HepG2 (cell line): ENCODE results near the gene FRMD8. TPM values are rescaled to one million over a fixed set of nuclear protein-coding genes. Genes with fewer than 3 reads are reported as not detected.

ENCODE experiments used
- DPF2 ChIP-seq: sonication (generic); formaldehyde crosslinking; IDR thresholded peaks from 2 replicates; pipeline ENCODE4 v1.4.0; 2020; ENCODE audit warnings: mild to moderate bottlenecking, low read depth, missing genetic modification reagents, borderline replicate concordance
- MYNN ChIP-seq: sonication (generic); formaldehyde crosslinking; IDR thresholded peaks from 2 replicates; pipeline ENCODE4 v1.4.0; 2020; ENCODE audit warnings: mild to moderate bottlenecking, low read depth, missing genetic modification reagents
- POLR2AphosphoS5 ChIP-seq: IDR thresholded peaks from 2 replicates; pipeline ENCODE4 v1.6.1; 2012; ENCODE audit warnings: low read depth, low read length
- SALL2 ChIP-seq: sonication (generic); formaldehyde crosslinking; IDR thresholded peaks from 2 replicates; pipeline ENCODE4 v1.8.1; 2023; ENCODE audit warnings: mild to moderate bottlenecking, missing genetic modification reagents, inconsistent platforms
- SMARCC2 ChIP-seq: fragments of 450-650 bp; IDR thresholded peaks from 2 replicates; pipeline ENCODE4 v1.6.1; 2017; ENCODE audit warnings: antibody characterized with exemption, mild to moderate bottlenecking
- SPEN ChIP-seq: sonication (generic); formaldehyde crosslinking; IDR thresholded peaks from 2 replicates; pipeline ENCODE4 v1.5.1; 2020; ENCODE audit warnings: low read depth, mild to moderate bottlenecking, missing genetic modification reagents
- ZMYM4 ChIP-seq: sonication (generic); formaldehyde crosslinking; IDR thresholded peaks from 2 replicates; pipeline ENCODE4 v1.8.1; 2023; ENCODE audit warnings: mild to moderate bottlenecking, missing genetic modification reagents
- ZNF205 ChIP-seq: IDR thresholded peaks from 2 replicates; pipeline ENCODE4 v1.6.1; 2018; ENCODE audit warnings: missing biosample characterization, missing genetic modification reagents
- ZNF264 ChIP-seq: sonication (generic); formaldehyde crosslinking; IDR thresholded peaks from 2 replicates; pipeline ENCODE4 v1.4.0; 2020; ENCODE audit warnings: missing genetic modification reagents
- ZNF460 ChIP-seq: sonication (generic); formaldehyde crosslinking; IDR thresholded peaks from 2 replicates; pipeline ENCODE4 v1.5.1; 2020; ENCODE audit warnings: missing genetic modification reagents, mild to moderate bottlenecking, borderline replicate concordance
- ZNF891 ChIP-seq: sonication (generic); formaldehyde crosslinking; IDR thresholded peaks from 2 replicates; pipeline ENCODE4 v1.5.0; 2020; ENCODE audit warnings: mild to moderate bottlenecking, missing genetic modification reagents
- polyA plus RNA-seq, 8 experiments: library from polyadenylated mRNA; depleted of rRNA in 3 of 8; stranded (reverse) in 7 of 8; unstranded in 1 of 8; fragments of >200 nt; fragmentation: Illumina TruSeq in 4 of 8; extraction: Trizol in 4 of 8; gene quantifications; 2 replicates each; pipeline versions ENCODE4 v1.2.1 to v1.2.3, GENCODE V29; 2011 to 2016; ENCODE audit warnings: low read depth in 4 of 8, missing spikeins in 1 of 8, mixed read lengths in 1 of 8; ENCODE audit not compliant: insufficient read depth in 1 of 8
- total RNA-seq, 5 experiments: library from RNA; depleted of rRNA; stranded (reverse); fragments of >200 nt; fragmentation: Illumina TruSeq; extraction: Trizol; gene quantifications; 2 replicates each; pipeline ENCODE4 v1.2.3, GENCODE V29; 2016; ENCODE audit warnings: low read depth in 1 of 5
- TF ChIP-seq, protein P1 (sequence below): sonication (generic); formaldehyde crosslinking; IDR thresholded peaks from 2 replicates; pipeline ENCODE4 v1.5.0; 2020; ENCODE audit warnings: mild to moderate bottlenecking, missing genetic modification reagents, borderline replicate concordance
- TF ChIP-seq, protein P2 (sequence below): sonication (generic); formaldehyde crosslinking; IDR thresholded peaks from 2 replicates; pipeline ENCODE4 v1.8.1; 2023; ENCODE audit warnings: mild to moderate bottlenecking, moderate library complexity, missing genetic modification reagents
- TF ChIP-seq, protein P3 (sequence below): sonication (generic); formaldehyde crosslinking; IDR thresholded peaks from 2 replicates; pipeline ENCODE4 v1.5.0; 2020; ENCODE audit warnings: missing genetic modification reagents
- TF ChIP-seq, protein P4 (sequence below): sonication (generic); formaldehyde crosslinking; IDR thresholded peaks from 2 replicates; pipeline ENCODE4 v1.8.1; 2022; ENCODE audit warnings: mild to moderate bottlenecking, missing genetic modification reagents

Gene FRMD8
- total and polyA plus RNA-seq, 2 of the 13 experiments (the other 11 are each of a cell fraction or from before 2014, with no cell fraction given) = 5.8 to 20.6 TPM

DNA sequence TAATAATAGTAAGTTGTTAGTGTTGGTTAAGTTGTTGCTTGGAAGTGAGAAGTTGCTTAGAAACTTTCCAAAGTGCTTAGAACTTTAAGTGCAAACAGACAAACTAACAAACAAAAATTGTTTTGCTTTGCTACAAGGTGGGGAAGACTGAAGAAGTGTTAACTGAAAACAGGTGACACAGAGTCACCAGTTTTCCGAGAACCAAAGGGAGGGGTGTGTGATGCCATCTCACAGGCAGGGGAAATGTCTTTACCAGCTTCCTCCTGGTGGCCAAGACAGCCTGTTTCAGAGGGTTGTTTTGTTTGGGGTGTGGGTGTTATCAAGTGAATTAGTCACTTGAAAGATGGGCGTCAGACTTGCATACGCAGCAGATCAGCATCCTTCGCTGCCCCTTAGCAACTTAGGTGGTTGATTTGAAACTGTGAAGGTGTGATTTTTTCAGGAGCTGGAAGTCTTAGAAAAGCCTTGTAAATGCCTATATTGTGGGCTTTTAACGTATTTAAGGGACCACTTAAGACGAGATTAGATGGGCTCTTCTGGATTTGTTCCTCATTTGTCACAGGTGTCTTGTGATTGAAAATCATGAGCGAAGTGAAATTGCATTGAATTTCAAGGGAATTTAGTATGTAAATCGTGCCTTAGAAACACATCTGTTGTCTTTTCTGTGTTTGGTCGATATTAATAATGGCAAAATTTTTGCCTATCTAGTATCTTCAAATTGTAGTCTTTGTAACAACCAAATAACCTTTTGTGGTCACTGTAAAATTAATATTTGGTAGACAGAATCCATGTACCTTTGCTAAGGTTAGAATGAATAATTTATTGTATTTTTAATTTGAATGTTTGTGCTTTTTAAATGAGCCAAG, 38.9 kb downstream of the FRMD8 start (continued):
- TF ChIP-seq, protein P1, sequence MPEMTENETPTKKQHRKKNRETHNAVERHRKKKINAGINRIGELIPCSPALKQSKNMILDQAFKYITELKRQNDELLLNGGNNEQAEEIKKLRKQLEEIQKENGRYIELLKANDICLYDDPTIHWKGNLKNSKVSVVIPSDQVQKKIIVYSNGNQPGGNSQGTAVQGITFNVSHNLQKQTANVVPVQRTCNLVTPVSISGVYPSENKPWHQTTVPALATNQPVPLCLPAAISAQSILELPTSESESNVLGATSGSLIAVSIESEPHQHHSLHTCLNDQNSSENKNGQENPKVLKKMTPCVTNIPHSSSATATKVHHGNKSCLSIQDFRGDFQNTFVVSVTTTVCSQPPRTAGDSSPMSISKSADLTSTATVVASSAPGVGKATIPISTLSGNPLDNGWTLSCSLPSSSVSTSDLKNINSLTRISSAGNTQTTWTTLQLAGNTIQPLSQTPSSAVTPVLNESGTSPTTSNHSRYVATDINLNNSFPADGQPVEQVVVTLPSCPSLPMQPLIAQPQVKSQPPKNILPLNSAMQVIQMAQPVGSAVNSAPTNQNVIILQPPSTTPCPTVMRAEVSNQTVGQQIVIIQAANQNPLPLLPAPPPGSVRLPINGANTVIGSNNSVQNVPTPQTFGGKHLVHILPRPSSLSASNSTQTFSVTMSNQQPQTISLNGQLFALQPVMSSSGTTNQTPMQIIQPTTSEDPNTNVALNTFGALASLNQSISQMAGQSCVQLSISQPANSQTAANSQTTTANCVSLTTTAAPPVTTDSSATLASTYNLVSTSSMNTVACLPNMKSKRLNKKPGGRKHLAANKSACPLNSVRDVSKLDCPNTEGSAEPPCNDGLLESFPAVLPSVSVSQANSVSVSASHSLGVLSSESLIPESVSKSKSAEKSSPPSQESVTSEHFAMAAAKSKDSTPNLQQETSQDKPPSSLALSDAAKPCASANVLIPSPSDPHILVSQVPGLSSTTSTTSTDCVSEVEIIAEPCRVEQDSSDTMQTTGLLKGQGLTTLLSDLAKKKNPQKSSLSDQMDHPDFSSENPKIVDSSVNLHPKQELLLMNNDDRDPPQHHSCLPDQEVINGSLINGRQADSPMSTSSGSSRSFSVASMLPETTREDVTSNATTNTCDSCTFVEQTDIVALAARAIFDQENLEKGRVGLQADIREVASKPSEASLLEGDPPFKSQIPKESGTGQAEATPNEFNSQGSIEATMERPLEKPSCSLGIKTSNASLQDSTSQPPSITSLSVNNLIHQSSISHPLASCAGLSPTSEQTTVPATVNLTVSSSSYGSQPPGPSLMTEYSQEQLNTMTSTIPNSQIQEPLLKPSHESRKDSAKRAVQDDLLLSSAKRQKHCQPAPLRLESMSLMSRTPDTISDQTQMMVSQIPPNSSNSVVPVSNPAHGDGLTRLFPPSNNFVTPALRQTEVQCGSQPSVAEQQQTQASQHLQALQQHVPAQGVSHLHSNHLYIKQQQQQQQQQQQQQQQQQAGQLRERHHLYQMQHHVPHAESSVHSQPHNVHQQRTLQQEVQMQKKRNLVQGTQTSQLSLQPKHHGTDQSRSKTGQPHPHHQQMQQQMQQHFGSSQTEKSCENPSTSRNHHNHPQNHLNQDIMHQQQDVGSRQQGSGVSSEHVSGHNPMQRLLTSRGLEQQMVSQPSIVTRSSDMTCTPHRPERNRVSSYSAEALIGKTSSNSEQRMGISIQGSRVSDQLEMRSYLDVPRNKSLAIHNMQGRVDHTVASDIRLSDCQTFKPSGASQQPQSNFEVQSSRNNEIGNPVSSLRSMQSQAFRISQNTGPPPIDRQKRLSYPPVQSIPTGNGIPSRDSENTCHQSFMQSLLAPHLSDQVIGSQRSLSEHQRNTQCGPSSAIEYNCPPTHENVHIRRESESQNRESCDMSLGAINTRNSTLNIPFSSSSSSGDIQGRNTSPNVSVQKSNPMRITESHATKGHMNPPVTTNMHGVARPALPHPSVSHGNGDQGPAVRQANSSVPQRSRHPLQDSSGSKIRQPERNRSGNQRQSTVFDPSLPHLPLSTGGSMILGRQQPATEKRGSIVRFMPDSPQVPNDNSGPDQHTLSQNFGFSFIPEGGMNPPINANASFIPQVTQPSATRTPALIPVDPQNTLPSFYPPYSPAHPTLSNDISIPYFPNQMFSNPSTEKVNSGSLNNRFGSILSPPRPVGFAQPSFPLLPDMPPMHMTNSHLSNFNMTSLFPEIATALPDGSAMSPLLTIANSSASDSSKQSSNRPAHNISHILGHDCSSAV (CRISPR knock-in tag) = no peak
- TF ChIP-seq ZNF264 (CRISPR knock-in tag) (no peak), SPEN (CRISPR knock-in tag) (no peak), ZNF460 (CRISPR knock-in tag) (no peak), POLR2AphosphoS5 (0 out of 2 replicates have a peak, but pooled peaks have one; percentile 12), ZMYM4 (CRISPR knock-in tag) (no peak), ZNF205 (CRISPR knock-in tag) (no peak), DPF2 (CRISPR knock-in tag) (no peak), SALL2 (CRISPR knock-in tag) (no peak), ZNF891 (CRISPR knock-in tag) (no peak), MYNN (CRISPR knock-in tag) (no peak), SMARCC2 (no peak)
- TF ChIP-seq, protein P2, sequence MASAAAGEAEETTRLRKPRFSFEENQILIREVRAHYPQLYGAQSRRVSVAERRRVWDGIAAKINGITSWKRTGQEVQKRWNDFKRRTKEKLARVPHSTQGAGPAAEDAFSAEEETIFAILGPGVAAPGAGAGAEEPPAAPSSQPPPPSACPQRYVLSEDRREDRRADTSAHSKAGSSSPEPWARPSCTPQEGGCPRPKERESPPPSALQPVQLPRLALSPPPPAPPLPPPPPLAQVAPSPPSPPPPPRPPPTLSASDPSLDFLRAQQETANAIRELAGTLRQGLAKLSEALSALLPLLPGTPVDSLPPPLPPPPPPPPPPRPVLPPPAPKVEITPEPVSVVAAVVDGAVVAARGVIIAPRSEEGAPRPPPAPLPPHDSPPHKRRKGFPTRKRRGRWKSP (CRISPR knock-in tag) = no peak
- TF ChIP-seq, protein P3, sequence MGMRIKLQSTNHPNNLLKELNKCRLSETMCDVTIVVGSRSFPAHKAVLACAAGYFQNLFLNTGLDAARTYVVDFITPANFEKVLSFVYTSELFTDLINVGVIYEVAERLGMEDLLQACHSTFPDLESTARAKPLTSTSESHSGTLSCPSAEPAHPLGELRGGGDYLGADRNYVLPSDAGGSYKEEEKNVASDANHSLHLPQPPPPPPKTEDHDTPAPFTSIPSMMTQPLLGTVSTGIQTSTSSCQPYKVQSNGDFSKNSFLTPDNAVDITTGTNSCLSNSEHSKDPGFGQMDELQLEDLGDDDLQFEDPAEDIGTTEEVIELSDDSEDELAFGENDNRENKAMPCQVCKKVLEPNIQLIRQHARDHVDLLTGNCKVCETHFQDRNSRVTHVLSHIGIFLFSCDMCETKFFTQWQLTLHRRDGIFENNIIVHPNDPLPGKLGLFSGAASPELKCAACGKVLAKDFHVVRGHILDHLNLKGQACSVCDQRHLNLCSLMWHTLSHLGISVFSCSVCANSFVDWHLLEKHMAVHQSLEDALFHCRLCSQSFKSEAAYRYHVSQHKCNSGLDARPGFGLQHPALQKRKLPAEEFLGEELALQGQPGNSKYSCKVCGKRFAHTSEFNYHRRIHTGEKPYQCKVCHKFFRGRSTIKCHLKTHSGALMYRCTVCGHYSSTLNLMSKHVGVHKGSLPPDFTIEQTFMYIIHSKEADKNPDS = no peak
- TF ChIP-seq, protein P4, sequence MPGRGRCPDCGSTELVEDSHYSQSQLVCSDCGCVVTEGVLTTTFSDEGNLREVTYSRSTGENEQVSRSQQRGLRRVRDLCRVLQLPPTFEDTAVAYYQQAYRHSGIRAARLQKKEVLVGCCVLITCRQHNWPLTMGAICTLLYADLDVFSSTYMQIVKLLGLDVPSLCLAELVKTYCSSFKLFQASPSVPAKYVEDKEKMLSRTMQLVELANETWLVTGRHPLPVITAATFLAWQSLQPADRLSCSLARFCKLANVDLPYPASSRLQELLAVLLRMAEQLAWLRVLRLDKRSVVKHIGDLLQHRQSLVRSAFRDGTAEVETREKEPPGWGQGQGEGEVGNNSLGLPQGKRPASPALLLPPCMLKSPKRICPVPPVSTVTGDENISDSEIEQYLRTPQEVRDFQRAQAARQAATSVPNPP (CRISPR knock-in tag) = no peak
